ENCODE data around the gene PRKAG3.

- no peak for TF ChIP-seq EZH2 (IDR thresholded peaks at IDR 0.05; ENCODE audit: insufficient read depth, poor library complexity, severe bottlenecking)
- TF ChIP-seq EZH2phosphoT487 (IDR thresholded peaks at IDR 0.05; ENCODE audit: insufficient read depth, low read depth): no peak
Measured at GRCh38 chr2:218811382-218811781, 20.2 kb downstream of the PRKAG3 start.
